GM21786 (cell line): ENCODE measurements around the gene CACNA1E.
"Not testable (repeated sequence)": the region's sequence is repeated elsewhere in the genome, so short reads cannot be mapped to it uniquely, and the experiment has no call there.

ENCODE experiments used
- ATAC-seq: cut with Tn5 transposase; IDR thresholded peaks from one replicate; pipeline ENCODE4 v1.9.1; 2021; ENCODE audit not compliant: unreplicated experiment

The CACNA1E gene

DNA sequence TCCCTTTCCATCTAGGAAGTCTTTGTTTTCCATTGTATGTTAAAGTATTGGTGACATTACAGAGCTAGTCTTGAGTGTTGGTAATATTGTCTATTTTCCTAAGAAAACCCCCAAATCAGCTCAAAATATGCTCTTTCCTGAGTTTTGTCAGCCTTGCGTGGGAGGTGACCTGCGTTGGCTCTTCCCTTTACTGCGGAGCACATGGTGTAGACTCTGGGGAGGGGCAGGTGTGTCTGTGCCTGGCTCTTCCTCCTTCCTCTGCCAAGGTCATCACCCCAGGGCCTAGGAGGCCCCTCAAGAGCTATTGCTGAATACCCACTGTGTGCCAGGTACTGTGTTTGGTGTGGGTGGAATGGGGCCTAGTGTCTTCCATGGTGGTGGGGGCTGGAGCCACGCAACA lies 33.4 kb downstream of the CACNA1E start:
- no peak for ATAC-seq

DNA sequence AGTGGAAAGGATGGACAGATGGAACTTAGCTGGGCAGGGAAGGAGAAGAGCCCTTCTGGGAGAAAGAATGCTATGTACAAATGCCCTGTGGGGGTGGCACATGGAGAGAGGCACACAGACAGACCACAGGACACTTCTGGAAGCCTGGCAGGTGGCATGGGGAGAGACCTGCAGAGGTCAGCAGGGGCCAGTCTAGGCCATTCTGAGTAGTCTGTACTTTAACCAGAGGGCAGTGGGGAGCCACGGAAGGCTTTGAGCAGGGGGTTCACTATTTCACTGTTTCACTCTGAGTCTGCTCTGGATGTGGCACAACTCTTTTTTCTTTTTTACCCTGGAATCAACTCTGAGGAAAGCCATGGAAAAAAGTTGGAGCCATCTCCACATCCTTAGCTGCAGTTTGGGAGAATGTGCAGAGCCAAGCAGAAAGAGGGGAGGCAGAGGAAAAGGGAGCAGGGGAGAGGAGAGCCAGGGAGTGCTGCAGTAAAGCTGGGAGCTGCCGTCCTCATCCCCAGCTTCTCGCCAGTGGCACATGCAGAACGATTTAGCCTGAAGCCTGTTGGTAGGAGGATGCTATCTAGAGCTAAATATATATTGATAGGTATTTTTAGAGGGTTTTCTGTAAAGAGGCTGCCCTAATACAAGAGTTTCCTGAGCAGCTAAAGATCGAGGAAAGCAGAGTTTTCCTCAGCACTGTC lies 34.0 kb downstream of the CACNA1E start:
- ATAC-seq = no peak

DNA sequence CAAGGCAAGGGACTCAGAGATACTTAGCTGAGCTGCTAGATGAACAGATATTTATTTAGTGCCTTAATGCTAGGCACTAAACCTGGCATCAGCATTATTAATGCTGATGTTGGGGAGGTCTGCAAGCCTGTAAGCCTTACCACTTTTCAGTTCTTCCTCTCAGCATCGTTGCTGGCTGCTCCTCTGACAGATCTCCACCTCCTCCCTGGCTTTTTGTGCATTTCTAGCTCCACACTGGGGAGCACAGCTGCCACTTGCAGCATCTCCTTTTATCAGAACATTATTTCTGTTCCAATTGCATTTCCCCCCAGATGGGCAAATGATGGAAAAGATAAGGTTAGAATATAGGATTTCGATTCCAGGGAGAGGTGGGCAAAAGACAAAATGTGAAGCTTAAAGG lies 34.8 kb downstream of the CACNA1E start:
- no peak for ATAC-seq

DNA sequence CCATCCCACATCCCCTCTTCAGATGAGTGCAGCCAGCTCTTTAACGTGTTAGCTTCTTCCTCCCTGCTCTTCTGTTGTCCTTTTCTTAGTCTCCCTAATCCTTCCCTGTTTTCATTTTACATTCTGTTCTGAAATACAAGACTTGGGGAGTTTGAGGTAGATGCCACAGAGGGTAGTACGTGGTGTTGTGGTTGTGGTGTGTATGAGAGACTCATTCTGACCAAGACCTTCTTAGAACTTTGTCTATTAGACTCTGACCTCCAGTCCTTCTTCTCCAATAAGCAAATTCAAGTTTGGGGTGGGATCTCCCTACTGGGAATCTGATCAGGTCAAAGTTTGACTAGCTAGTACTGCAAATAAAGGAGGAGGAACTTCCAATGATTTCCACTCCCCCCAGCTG lies 39.5 kb downstream of the CACNA1E start:
- no peak for ATAC-seq

DNA sequence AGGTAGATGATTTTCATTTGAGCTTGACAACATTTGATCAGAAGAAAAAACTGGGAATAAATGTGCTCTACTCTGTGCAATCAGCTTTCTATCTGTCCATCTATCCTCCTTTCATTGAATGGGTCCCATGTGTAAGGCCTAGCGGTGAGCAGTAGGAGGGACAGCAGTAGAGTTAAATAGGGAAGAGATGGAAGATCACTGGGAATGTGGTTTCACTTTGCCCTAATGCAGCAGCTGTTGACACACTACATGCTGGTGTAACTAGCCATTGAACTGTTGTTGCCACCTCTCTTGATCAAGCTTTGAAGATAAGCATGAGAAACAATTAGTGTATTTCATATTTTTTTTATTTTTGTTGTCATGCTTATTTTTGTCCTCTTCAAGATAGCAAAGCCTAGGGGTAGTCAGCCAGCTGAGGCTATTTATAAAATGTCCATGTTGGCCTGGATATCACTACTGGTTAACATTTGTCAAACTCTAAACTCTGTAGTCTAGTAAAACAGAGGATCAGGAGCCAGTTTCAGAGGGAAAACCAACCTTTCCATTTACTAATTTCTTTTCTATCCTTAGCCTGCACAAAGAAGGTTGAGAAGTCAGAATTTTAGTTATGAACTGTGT lies 41.9 kb downstream of the CACNA1E start:
- ATAC-seq = no peak

DNA sequence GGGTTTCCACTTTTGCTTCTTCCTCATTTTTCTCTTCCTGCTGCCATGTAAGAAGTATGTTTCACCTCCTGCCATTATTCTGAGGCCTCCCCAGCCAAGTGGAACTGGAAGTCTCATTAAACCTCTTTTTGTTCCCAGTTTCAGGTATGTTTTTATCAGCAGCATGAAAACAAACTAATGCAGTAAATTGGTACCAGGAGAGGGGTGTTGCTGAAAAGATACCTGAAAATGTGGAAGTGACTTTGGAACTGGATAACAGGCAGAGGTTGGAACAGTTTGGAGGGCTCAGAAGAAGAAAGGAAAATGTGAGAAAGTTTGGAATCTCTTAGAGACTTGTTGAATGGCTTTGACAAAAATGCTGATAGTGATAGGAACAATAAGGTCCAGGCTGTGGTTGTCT lies 44.9 kb downstream of the CACNA1E start:
- not testable (repeated sequence) for ATAC-seq

DNA sequence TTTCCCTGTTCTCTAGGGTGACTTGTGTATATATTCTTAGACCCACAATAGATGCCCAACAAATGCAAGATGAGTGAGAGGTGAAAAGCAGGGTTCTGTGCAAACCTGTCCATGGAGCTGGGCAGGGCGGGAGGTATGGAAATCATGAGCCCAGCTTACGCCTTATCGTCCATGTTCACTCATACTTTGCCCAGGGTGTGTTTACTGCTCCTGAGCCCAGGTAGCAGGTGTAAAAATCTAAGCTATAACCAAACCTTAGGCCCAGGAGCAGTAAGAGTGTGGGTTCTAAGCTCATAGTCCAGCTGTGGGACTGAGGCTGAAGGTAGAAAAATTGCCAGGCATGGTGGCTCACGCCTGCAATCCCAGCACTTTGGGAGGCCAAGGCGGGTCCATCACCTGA lies 48.1 kb downstream of the CACNA1E start:
- ATAC-seq = no peak

DNA sequence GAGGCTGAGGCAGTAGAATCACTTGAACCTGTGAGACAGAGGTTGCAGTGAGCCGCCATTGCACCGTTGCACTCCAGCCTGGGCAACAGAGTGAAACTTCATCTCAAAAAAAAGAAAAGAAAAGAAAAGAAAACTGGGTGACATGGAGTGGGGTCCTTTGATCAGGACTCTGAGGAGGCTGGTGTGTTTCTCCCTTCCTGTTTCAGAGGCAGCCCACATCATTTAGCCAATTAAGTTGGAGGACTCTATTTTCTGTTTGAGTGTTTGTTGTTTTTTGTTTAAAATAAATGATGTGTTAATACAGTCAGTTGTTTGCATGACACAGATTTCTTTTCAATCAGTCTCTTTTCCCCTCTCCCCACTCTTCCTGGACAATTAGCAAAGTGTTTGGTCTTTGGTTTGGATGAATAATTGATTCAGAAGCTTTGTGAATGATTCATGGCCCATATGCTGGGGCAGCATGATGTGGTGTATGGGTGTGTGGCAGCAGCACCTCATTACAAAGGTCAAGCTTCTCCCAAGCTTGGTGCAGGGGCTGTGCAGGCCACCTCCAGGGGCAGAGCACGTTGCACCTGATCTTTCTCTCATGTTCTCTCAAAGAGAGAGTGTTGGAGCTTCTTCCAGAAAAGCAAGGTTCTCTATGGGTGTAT lies 48.8 kb downstream of the CACNA1E start:
- ATAC-seq = no peak

DNA sequence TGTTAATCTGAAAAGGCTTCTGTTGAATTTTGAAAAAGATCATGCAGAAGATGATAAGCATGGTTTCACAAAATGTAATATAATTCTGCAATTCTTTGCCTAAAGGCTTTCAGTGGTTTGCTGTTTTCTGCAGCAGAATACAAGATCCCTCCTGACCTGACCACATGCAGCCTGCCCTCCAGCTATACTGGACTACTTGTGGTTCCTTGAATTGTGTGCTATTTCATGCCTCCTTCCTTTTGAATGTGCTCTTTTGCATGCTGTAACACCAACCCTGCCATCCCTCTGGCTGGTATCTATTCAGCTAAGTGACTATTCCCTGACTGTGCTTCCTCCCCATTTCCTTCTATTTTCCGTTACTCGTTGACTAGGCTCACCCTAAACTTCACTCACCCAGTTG lies 55.5 kb downstream of the CACNA1E start:
- ATAC-seq = no peak

DNA sequence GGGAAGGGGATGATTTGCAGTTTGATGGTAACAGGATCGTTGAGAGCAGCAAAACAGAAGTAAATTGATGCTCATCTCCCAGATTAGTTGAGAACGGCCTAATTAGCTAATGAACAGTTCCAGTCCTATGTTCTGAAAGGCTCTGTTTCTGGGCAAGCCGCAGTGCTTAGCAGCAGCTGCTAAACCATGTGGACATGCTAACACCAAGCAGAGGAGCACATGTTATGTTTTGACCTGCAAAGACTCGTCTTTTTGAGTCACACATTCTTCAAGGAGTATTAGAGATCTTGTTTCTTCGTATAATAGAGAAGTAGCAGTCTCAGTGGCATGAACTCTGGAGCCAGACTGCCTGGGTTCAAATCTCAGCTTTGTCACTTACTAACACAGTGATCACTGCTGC lies 58.1 kb downstream of the CACNA1E start:
- no peak for ATAC-seq

DNA sequence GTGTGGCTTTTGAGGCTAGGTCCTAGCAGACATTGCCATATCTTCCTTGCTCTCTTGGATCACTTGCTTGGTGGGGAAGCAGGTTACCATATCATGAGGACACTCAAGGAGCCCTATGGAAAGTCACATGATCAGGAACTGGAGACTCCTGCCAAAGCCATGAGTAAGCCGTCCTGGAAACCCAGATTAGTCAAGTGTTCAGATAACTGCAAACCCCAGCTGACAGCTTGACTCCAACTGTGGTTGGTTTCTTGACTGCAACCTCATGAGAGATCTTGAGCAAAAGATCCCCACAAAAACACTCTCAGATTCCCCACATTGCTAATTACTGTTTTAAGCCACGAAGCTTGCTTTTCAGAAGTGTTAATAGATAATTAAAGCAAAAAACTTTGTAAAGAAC lies 58.6 kb downstream of the CACNA1E start:
- no peak for ATAC-seq

DNA sequence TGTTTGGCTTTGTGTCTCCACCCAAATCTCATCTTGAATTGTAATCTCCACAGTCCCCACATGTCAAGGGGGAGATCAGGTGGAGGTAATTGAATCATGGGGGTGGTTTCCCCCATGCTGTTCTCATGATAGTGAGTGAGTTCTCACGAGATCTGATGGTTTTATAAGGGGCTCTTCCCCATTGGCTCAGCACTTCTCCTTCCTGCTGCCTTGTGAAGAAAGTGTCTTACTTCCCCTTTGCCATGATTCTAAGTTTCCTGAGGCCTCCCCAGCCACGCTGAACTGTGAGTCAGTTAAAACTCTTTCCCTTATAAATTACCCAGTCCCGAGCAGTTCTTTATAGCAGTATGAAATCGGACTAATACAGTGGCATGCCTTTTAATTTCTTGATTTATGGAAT lies 59.1 kb downstream of the CACNA1E start:
- ATAC-seq = not testable (repeated sequence)

DNA sequence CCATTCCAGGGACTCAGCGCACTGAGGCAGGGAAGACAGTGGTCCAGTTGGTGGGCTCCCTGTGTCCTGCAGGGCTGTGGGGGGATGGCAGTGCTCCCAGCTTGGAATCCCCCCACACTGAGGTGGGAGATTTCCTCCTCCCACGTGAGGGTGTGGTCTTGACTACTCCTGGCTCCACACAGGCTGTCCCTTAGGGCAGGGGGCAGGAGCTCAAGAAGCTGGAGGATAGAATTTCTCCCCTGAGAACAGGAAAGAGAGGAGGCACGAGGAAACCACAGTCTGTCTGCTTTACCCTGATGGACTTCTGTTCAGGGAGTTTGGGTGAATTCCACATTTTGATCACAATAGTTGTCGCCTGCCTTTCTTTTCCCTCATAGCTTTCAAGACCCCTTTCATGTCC lies 62.1 kb downstream of the CACNA1E start:
- ATAC-seq = no peak

DNA sequence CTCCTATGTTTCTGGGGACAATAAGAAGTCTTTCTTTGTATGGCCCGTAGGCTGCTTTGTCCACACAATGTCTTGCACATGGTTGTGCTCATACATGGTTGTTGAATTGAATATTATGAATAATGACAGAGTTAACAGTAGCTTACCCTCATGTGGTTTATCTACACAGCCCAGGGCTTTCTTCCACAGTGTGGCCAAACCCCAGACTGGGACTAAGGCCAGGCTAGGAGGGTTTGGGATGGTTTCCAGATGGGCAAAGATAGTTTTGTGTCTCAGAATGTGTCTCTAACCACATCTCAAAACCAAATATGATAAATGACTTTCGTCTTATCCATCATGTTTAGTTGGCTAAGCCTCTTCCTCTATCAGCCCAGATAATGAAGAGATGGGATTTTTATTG lies 65.2 kb downstream of the CACNA1E start:
- no peak for ATAC-seq

DNA sequence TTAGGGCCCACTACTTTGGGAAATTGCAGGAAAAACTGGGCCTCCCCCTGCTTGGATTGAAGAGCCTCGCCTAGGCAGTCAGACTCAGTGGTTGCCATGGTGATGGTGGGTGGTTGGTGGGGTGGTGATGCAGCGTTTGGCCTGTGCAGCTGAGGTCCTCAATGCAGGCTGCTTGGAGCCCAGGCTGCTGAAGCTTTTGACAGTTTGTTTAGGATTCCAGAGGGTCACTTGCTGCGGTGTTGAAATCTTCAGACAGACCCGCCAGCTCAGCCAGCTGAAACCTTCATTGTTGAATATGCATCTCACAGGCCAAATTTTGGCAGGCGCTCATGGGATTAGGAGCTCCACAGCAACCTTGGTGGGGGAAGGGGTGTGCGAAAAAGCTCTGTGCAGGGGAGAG lies 67.9 kb downstream of the CACNA1E start:
- no peak for ATAC-seq

DNA sequence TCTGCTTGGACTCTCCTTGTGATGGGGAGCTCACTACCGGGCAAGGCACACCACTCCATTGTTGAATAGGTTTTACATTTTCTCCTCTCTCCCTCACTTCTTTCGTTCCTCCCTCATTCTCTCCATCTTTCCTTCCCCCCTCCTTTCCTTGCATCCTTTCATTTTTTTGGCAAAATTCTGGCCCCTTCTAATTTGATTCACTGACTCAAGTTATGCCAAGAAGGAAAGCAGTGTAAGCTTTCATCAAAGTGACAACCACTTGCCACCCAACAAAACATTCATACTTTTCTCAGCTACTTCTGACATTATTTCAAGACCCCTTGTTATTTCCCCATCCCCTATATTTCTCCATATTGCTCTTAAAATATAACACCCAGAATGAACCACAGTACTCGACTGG lies 68.4 kb downstream of the CACNA1E start:
- no peak for ATAC-seq

DNA sequence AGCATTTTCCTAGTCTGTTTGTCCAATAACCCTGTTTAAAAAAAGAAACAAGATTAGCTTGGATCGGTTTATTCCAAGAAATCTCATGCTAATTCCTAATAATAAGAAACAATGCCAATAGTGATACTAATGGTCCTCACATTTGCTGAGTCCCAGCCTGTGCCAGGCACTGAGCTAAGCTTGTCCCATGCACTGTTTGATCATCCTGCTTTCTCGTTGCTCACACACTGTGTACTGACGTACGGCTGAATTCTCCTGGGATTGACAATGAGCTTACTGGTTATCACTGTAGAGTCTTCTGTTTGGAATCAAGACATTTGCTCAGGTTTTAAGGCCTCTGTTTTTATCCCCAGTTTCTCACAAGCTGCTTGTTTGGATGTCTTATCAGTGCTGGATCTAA lies 71.1 kb downstream of the CACNA1E start:
- no peak for ATAC-seq

DNA sequence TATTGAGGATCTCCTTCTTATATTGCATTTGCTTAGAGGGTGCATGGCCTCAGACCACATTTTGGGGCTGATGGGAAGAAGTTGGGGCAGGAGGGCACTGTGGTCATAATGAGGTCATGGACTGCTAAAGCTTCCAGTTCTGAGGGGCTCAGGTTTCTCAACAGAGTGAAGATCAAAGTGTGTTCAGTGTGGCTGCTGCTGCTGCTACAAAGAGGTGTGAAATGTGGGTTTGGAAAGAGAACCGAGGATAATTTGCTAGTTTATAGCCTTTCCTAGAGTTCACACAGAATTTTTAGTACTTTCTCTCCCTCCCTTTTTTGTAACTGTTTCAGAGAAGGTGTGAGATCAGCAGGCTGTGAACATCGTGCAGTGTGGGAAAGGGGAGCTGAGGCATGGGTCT lies 73.3 kb downstream of the CACNA1E start:
- no peak for ATAC-seq

DNA sequence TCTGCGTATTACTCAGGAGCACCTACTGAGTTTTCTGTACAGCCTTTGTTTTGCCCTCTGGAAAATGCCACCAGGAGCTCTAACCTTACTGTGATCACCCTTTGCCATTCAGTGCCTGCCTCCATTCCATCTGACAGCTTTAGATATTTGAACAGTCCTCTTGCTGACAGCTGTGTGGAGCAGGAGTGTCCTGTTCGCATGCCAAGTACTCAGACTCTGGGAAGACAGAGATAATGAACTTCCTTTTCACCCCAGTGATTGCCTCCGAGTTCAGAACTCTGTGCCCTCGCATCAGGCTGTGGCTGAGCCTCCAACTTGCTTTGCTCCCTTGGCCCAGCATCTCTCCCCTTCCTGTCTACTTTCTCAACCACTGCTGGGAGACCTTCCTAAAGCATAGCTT lies 74.0 kb downstream of the CACNA1E start:
- ATAC-seq = no peak

DNA sequence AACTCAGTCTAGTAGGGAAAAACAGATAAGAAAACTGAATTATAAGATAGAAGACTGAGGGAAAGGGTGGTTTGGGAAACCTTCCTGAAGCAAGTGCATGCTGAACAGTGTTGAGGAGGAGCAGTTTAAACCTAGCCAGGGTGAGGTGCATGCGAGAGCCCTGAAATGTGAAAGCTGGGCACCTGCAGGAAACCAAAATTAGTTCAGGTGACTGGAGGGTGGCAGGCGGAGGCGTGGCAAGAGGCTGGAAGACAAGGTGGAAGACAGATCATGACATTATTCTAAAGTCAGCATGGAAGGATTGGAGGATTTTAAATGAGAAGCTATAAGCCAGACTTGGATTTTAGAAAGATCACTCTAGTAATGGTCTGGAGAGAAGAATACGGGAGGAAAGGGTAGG lies 75.1 kb downstream of the CACNA1E start:
- no peak for ATAC-seq

DNA sequence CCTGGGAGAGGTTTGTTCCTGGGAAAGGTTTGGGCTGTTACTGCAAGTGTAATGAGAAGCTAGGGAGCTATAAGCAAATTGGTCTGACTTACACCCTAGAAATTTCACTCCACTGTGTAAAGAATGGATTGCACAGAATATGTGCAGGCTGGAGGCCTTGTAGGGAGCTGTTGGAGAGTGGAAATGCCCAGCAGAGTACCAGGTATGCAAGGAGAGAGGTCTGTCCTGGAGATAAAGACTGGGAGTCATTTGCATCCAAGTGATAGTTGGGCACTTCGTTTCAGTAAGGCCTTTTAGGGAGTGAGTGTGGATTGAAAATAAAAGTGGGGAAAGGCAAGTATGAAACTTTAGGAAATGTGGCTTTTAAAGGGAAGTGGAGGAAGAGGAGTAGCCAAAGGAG lies 75.8 kb downstream of the CACNA1E start:
- no peak for ATAC-seq

DNA sequence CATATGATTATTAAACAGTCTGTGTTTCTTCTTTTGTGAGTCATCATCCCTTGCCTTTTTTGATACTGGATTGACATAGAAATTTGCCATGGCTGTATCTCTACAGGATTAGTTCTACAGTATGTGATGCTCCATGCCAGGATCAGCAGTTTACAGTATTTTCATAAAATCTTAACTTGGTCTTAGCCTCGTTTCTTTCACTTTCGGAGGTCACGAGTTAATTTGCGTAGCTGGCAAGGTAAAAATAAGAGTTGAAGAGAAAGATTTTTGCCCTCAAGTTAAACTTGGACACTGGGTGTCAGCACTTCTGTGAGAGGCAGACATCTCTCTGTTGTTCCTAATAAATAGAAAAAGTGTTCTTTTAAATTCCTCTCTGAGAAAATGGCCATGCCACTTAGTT lies 79.1 kb downstream of the CACNA1E start:
- ATAC-seq = no peak

DNA sequence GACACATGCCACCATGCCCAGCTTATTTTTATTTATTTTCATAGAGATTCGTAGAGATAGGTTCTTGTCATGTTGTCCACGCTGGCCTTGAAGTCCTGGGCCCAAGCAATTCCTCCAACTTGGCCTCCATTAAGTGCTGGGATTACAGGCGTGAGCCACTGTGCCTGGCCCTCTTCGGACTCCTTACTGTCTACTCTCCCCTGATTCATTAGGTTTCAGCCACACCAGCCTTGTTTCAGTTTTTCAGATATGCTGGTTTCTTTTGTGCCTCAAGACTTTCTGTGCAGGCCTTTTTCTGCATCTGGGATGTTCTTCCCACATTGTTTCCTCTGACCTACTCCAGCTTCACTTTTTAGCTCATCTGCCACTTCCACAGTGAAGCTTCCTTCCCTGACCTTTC lies 85.4 kb downstream of the CACNA1E start:
- no peak for ATAC-seq
